GM12878 (cell line): ENCODE results near the gene GALNT11.

ENCODE experiments used
- ASH2L ChIP-seq: fragments of 300-600, 200-600 bp; sonication (generic); IDR thresholded peaks from 2 replicates; pipeline ENCODE4 v1.6.1; 2017; ENCODE audit warnings: low read depth, mild to moderate bottlenecking, borderline replicate concordance
- CTCF ChIP-seq, 3 experiments: IDR thresholded peaks in 2 of 3; conservative IDR thresholded peaks in 1 of 3; 2 replicates each; pipeline ENCODE4 v1.5.1; 2011; ENCODE audit warnings: low read depth in 3 of 3, low read length in 3 of 3, mild to moderate bottlenecking in 3 of 3, control low read depth in 2 of 3, moderate library complexity in 2 of 3, inconsistent platforms in 1 of 3, mixed read lengths in 1 of 3; ENCODE audit not compliant: control insufficient read depth in 2 of 3, insufficient read depth in 1 of 3; ENCODE audit errors: extremely low read depth in 1 of 3
- DPF2 ChIP-seq: fragments of 450-650 bp; IDR thresholded peaks from 2 replicates; pipeline ENCODE4 v1.6.1; 2017; ENCODE audit warnings: mild to moderate bottlenecking
- EGR1 ChIP-seq, 2 experiments: IDR thresholded peaks; 1 replicate in 1 of 2; 2 replicates in 1 of 2; pipeline ENCODE4 v1.6.1; 2011 to 2012; ENCODE audit warnings: low read depth in 2 of 2, low read length in 2 of 2, borderline replicate concordance in 1 of 2, mild to moderate bottlenecking in 1 of 2, moderate library complexity in 1 of 2
- EP300 ChIP-seq, 2 experiments: fragments of 150-350 bp in 1 of 2; IDR thresholded peaks; 2 replicates each; pipeline ENCODE4 v1.6.1; 2011 to 2012; ENCODE audit warnings: low read depth in 2 of 2, low read length in 2 of 2, borderline replicate concordance in 1 of 2, improper control_type of control experiment in 1 of 2, inconsistent platforms in 1 of 2; ENCODE audit not compliant: control insufficient read depth in 1 of 2
- EZH2 ChIP-seq: IDR thresholded peaks from 2 replicates; pipeline ENCODE4 v1.6.1; 2012; ENCODE audit warnings: low read depth, mild to moderate bottlenecking, control low read depth, inconsistent platforms, low read length, borderline replicate concordance; ENCODE audit not compliant: control insufficient read depth
- GABPA ChIP-seq: IDR thresholded peaks from 2 replicates; pipeline ENCODE4 v1.6.1; 2014; ENCODE audit warnings: antibody characterized with exemption, low read depth, mild to moderate bottlenecking, inconsistent platforms
- MAX ChIP-seq: IDR thresholded peaks from 2 replicates; pipeline ENCODE4 v1.6.1; 2012; ENCODE audit warnings: low read depth, low read length, improper control_type of control experiment
- NR2C1 ChIP-seq: fragments of 450-650 bp; IDR thresholded peaks from 2 replicates; pipeline ENCODE4 v1.6.1; 2017; ENCODE audit warnings: antibody characterized with exemption, mild to moderate bottlenecking, moderate library complexity
- POLR2AphosphoS5 ChIP-seq: IDR thresholded peaks from 2 replicates; pipeline ENCODE4 v1.6.1; 2011; ENCODE audit warnings: mild to moderate bottlenecking, low read length, inconsistent platforms
- RAD21 ChIP-seq: IDR thresholded peaks from 2 replicates; pipeline ENCODE4 v1.6.1; 2011; ENCODE audit warnings: mild to moderate bottlenecking, low read depth, low read length, moderate library complexity; ENCODE audit not compliant: insufficient read depth
- RFX5 ChIP-seq: IDR thresholded peaks from 2 replicates; pipeline ENCODE4 v1.6.1; 2011; ENCODE audit warnings: low read depth, low read length, improper control_type of control experiment
- USF2 ChIP-seq: IDR thresholded peaks from 2 replicates; pipeline ENCODE4 v1.6.1; 2011; ENCODE audit warnings: low read depth, low read length, improper control_type of control experiment, borderline replicate concordance

GRCh38 chr7:152133804-152134203, 108.3 kb downstream of the GALNT11 start:
- TF ChIP-seq CTCF (IDR thresholded peaks at IDR 0.05 in 2 of 3, conservative IDR thresholded peaks at IDR 0.05 in 1 of 3; ENCODE audit: control insufficient read depth in 2 of 3, extremely low read depth in 1 of 3, insufficient read depth in 1 of 3, low read depth in 3 of 3, low read length in 3 of 3) = no peak
- no peak for TF ChIP-seq USF2
- TF ChIP-seq RAD21 = no peak
- no peak for TF ChIP-seq RFX5
- TF ChIP-seq ASH2L = no peak
- TF ChIP-seq POLR2AphosphoS5 = peak; percentile 40; the same call in 1 of the 2 replicates
- no peak for TF ChIP-seq NR2C1
- no peak for TF ChIP-seq GABPA
- TF ChIP-seq EGR1 (IDR thresholded peaks at IDR 0.05; ENCODE audit: borderline replicate concordance in 1 of 2, low read depth in 2 of 2, low read length in 2 of 2) = no peak
- no peak for TF ChIP-seq MAX
- no peak for TF ChIP-seq DPF2
- no peak for TF ChIP-seq EZH2
- no peak for TF ChIP-seq EP300 (IDR thresholded peaks at IDR 0.05; ENCODE audit: borderline replicate concordance in 1 of 2, control insufficient read depth in 1 of 2, low read depth in 2 of 2, low read length in 2 of 2)
